HG03571 (cell line): ENCODE measurements around the gene NSG1.
A peak's percentile ranks its signal among the peaks of the same experiment; 100 is the strongest.
"Not testable (repeated sequence)": the region's sequence is repeated elsewhere in the genome, so short reads cannot be mapped to it uniquely, and the experiment has no call there.

Source experiments
- ATAC-seq: cut with Tn5 transposase; IDR thresholded peaks from one replicate; pipeline ENCODE4 v1.9.1; 2021; ENCODE audit not compliant: unreplicated experiment

NSG1 gene, protein sequence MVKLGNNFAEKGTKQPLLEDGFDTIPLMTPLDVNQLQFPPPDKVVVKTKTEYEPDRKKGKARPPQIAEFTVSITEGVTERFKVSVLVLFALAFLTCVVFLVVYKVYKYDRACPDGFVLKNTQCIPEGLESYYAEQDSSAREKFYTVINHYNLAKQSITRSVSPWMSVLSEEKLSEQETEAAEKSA

DNA sequence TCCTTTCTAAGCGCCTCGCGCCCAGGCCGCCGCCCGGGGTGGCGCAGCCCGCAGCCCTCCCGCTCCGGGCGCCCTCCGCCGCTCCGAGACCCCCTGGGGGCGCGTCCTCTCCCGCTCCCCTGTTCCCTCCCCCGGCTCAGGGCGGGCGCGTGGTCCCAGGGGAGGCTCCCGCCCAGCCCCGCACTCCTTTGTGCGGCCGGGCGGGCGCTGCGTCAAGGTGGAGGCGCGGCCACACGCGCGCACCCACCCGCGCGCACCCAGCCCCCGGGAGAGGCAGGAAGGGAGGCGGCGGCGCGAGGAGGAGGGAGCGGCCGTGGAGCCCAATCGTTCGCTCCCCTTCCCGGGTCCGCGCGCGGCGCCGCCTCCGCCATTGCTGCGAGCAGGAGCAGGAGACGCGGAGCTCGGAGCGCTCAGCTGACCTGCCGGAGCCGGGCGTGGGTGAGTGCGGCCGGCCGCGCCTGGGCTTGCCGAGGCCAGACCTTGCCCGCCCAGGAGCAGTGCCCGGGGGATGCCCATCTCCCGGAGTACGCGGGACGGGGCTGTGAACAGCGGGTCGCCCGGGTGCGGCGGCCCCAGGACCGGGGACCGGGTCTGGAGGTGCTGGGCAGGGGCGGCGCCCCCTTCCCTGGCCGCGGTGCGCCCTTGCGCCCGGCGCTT is at the start of gene NSG1:
NSG1 (plus strand) TSS at position 367 of the 657 bp plus-strand sequence. CDS start 528 bp downstream, outside the sequence.
- ATAC-seq = no peak

- no peak for ATAC-seq
Observed at GRCh38 chr4:4338210-4339001, 48.5 kb upstream of the NSG1 start.

- ATAC-seq = no peak
Observed at GRCh38 chr4:4339504-4340085, 47.3 kb upstream of the NSG1 start.

DNA sequence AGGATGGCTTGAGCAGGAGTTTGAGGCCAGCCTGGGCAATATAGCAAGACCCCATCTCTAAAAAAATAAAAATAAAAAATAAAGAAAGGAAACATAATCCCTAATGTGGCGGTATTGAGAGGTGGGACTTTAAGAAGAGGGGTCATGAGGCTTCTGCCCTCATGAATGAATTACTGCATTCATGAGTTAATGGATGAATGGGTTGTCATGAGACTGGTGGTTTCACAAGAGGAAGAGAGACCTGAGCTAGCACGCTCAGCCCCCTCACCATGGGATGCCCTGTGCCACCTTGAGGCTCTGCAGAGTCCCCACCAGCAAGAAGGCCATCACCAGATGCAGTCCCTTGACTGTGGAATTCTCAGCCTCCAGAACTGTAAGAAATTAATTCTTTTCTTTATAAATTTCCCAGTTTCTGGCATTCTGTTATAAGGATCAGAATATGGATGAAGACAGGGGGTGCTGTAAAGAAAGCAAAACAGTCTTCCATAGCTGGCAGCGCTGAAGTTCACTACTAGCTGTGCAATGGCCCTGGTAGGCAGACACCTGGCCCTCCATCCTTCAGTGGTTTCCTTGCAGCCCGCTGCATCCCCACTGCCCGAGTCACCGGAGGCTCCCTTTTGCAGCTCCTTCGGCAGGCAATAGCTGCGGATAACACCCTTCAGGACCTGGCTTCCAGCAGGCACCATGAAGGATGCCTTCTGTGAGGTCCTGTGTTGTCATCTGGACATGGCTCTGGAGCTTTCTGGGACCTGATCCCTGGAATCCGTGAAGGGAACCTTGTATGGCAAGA is 44.8 kb upstream of the NSG1 start:
- ATAC-seq = no peak

DNA sequence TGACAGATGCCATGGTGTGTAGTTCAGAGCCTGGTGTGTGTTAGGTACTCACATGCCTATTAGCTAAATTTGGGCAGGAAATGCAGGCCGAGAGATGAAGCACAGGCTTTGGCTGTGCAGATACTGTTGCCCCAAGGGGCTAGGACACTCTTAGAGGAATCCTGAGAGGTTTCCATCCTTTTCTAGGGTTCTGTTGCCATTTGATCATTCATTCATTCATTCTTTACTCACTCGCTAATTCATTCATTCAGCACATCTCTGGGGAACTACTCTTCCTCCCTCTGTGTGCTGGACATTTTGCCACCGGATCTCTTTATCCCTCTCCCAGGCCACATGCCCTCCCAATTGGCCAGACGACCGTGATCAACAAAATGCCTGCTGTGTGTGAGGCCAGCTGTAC is 43.9 kb upstream of the NSG1 start:
- no peak for ATAC-seq

- peak; percentile 93 for ATAC-seq
Observed at GRCh38 chr4:4344915-4345527, 41.9 kb upstream of the NSG1 start.

GRCh38 chr4:4347585-4347984 is 39.3 kb upstream of the NSG1 start:
- no peak for ATAC-seq

- ATAC-seq = not testable (repeated sequence)
Observed at GRCh38 chr4:4348585-4348984, 38.3 kb upstream of the NSG1 start.

DNA sequence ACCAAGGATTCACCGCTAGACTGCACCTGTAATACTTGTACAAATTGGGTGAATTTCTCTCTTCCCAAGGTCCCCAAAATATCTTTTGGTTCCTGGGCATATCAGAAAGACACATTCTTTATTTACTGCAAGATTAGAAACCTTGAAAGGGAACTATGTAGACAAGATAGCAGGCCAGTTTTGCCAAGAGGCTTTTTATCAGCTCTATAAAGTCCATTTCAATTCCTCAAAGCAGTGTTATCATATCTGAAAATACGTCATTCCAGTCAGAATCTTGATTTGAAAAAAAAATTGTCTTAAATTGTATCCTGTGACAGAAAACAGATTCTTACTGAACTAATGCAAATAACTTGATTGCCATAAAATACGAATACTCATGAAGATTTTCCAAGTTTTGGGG is 37.0 kb upstream of the NSG1 start:
- no peak for ATAC-seq

- ATAC-seq = no peak
Observed at GRCh38 chr4:4350909-4351308, 36.0 kb upstream of the NSG1 start.

DNA sequence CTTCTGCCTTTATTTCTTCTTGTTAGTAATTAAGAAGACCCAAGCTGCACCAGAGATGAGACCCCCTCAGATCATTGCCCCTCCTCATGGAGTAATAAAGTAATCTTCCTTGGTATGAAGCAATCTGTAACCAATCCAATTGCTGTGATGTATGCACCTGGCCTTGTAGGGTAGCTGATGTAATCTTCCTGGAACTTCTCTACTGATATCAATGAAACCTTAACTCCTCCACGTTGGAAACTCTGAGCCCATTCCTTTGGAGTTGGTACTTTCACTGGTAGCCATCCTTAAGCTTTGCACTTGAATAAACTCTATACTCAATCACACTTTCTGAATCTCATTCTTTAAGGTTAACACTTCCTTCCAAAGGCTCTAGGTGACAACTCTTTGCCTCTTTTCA is 31.6 kb upstream of the NSG1 start:
- no peak for ATAC-seq

- no peak for ATAC-seq
Observed at GRCh38 chr4:4356106-4357041, 30.5 kb upstream of the NSG1 start.

DNA sequence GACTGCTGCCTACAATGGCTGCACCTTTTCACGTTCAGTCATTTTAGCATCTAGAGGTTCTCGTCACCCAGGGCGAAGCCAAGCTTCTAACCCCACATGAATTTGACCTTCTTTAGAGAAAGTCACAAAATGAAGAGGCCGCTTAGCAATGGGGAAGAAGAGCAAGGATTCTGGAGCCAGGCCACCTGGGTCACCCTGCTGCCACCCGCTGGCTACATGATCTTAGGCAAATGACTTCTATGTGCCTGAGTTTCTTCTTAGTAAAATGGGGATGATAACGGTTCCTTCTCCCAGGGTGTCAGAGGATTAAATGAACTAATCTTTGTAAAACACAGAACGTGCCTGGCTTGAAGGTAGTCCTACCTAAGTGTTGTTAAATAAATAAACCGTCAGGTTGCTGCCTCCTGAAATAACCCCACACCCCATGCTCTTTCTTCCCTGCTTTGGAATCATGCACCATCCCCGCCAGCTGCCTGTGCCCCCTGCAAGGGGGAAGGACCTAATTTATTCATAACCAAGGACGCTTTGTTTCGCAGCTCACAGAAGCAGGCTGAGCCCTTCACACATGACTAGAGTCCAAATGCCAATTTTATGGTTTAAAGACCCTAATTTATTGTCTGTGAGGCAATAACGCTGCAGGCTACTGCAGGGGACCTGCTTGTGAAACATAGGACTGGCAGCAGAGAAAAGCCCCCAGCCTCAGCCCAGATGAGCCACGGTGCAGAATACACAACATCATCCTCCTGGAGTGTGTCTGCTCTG is 28.6 kb upstream of the NSG1 start:
- no peak for ATAC-seq

DNA sequence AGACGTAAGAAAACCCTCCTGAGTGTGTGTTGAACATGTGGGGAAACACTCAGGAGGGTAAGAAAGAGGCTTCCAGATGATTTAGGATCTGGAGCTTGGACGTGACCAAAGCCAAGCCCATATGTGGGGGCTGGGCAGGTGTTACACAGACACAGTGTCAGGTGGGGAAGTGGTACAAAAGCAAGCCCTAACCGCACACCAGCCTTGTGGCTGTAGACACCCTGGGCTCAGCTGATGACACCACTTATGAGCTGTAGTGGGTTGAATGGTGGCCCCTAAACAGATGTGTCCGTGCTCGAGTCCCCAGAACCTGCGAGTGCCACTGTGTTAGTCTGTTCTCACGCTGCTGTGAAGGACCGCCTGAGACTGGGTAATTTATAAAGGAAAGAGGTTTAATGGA is 25.0 kb upstream of the NSG1 start:
- no peak for ATAC-seq

DNA sequence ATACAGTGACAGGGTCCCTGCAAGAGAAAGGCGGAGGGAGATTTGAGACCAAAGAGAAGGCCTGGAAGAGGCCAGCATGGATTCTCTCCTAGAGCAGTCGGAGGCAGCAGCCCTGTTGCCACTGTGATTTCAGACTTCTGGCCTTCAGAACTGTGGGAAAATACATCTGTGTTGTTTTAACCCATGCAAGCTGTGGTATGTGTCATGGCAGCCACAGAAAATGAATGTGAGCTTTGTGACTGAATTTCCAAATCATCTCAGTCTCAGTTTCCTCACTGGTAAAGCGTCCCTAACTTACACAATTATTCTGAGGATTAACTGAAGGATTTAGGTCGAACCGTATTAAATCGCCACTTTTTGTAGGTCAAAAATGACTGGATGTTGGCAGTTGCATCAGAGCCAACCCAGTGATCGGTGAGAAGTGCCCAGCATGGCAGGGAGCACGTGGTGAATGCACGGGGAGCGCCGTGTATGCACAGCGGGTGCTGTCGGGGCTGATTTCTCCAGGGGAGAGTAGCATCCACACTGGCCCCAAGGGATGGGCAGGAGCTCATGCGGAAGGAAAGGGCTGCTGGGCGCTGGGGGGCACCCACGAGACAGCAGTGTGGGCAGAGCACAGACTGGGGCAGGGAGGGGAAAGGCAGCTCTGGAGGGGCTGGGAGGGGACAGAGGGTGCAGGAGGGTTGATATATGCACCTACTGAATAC is 23.8 kb upstream of the NSG1 start:
- ATAC-seq = no peak

DNA sequence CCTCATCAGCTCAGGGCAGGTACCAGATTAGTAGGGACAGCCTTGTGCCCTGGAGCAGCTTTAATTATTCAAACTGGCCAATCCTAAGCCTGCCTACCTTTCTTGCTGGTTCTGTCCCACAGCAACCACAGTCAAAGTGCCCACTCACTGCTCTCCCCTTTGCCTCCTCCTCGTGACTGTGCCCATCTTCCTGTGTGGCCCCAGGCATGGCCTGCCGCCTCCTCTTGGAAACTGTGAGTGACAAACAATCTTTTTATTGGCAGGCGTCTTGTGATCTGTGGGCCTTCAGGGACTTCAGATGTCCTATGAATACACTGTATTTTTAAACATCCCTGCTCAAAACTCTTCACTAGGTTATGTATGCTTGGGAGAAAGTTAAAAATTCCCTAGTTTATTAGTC is 22.8 kb upstream of the NSG1 start:
- ATAC-seq = no peak

GRCh38 chr4:4364486-4365208 is 22.3 kb upstream of the NSG1 start:
- ATAC-seq = no peak
